ENCODE measurements around the gene PSME4. TPM values are rescaled to one million over a fixed set of nuclear protein-coding genes. Genes with fewer than 3 reads are reported as not detected.

PSME4 gene
- total RNA-seq, 1 donor from 2014 or later: 63.9 TPM

DNA sequence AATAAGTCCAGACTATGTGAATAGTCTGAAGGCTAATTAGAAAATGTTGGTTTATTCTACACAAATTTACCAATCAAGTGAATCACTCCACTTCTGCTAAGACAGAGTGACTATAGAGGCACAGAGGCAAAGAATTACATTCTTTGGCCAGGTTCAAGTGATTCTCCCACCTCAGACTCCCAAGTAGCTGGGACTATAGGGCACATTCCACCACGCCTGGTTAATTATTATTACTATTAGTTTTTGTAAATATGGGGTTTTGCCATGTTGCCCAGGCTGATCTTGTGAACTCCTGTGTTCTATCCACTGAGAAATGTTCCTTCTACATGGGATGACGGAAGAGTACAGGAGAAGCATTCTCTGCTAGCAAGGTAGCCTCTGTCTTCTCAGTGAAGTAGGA lies 37.6 kb upstream of the PSME4 start:
- Mint-ChIP-seq H3K27me3 (no peaks in the 10 kb centered on the region), H3K9me3 (ENCODE audit: low read depth) (no peaks in the 10 kb centered on the region), H3K27ac (no peak overlapping the region), H3K4me3 (ENCODE audit: low read depth) (no peak overlapping the region), H3K4me1 (ENCODE audit: low read depth) (no peaks in the 10 kb centered on the region), H3K36me3 (ENCODE audit: insufficient read depth) (no peaks in the 10 kb centered on the region)
- TF ChIP-seq, protein P1, sequence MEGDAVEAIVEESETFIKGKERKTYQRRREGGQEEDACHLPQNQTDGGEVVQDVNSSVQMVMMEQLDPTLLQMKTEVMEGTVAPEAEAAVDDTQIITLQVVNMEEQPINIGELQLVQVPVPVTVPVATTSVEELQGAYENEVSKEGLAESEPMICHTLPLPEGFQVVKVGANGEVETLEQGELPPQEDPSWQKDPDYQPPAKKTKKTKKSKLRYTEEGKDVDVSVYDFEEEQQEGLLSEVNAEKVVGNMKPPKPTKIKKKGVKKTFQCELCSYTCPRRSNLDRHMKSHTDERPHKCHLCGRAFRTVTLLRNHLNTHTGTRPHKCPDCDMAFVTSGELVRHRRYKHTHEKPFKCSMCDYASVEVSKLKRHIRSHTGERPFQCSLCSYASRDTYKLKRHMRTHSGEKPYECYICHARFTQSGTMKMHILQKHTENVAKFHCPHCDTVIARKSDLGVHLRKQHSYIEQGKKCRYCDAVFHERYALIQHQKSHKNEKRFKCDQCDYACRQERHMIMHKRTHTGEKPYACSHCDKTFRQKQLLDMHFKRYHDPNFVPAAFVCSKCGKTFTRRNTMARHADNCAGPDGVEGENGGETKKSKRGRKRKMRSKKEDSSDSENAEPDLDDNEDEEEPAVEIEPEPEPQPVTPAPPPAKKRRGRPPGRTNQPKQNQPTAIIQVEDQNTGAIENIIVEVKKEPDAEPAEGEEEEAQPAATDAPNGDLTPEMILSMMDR (IDR thresholded peaks at IDR 0.05; ENCODE audit: unreplicated experiment): no peak
- DNase-seq (ENCODE audit: low spot score, unreplicated experiment): no peak

- Mint-ChIP-seq H3K27me3 (no peaks in the 10 kb centered on the region), H3K36me3 (ENCODE audit: insufficient read depth) (peaks cover 1% of the 10 kb centered on the region), H3K4me3 (ENCODE audit: low read depth) (no peak overlapping the region), H3K4me1 (ENCODE audit: low read depth) (no peaks in the 10 kb centered on the region), H3K9me3 (ENCODE audit: low read depth) (no peaks in the 10 kb centered on the region), H3K27ac (no peak overlapping the region)
- TF ChIP-seq, protein P1 (IDR thresholded peaks at IDR 0.05; ENCODE audit: unreplicated experiment): no peak
- no peak for DNase-seq (ENCODE audit: low spot score, unreplicated experiment)
Observed at GRCh38 chr2:54000524-54000923, 29.7 kb upstream of the PSME4 start.

- Mint-ChIP-seq H3K27me3 (no peaks in the 10 kb centered on the region), H3K4me3 (ENCODE audit: low read depth) (no peak overlapping the region), H3K36me3 (ENCODE audit: insufficient read depth) (peaks cover 1% of the 10 kb centered on the region), H3K27ac (no peak overlapping the region), H3K4me1 (ENCODE audit: low read depth) (no peaks in the 10 kb centered on the region), H3K9me3 (ENCODE audit: low read depth) (no peaks in the 10 kb centered on the region)
- TF ChIP-seq, protein P1 (IDR thresholded peaks at IDR 0.05; ENCODE audit: unreplicated experiment): no peak
- DNase-seq (ENCODE audit: low spot score, unreplicated experiment): no peak
Observed at GRCh38 chr2:54000122-54000521, 29.3 kb upstream of the PSME4 start.

DNA sequence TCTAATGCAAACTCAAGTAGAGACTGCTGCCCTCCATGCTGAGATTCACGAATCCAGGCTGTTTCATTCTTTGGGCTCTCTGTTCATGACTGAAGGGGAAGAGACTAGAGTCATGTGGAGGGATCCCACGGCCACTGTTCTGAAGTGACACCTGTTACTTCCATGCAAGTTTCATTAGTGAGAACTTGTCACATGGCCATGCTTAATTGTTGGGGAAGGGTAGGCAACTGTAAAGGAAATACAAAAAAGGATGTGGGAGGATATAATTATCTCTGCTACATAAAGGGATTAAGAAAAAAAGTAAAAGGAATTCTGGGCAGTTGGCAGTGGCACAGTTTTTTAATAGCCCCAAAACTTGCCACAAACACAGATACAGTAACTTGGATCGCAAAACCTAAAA lies 28.0 kb upstream of the PSME4 start:
- H3K9me3 Mint-ChIP-seq (ENCODE audit: low read depth): no peaks in the 10 kb centered on the region
- peaks cover 2% of the 10 kb centered on the region for H3K36me3 Mint-ChIP-seq (ENCODE audit: insufficient read depth)
- no peak for DNase-seq (ENCODE audit: low spot score, unreplicated experiment)
- no peak overlapping the region for H3K4me3 Mint-ChIP-seq (ENCODE audit: low read depth)
- H3K27me3 Mint-ChIP-seq: no peaks in the 10 kb centered on the region
- H3K27ac Mint-ChIP-seq: no peak overlapping the region
- TF ChIP-seq, protein P1 (IDR thresholded peaks at IDR 0.05; ENCODE audit: unreplicated experiment): no peak
- no peaks in the 10 kb centered on the region for H3K4me1 Mint-ChIP-seq (ENCODE audit: low read depth)

- H3K27ac Mint-ChIP-seq: no peak overlapping the region
- H3K9me3 Mint-ChIP-seq (ENCODE audit: low read depth): no peaks in the 10 kb centered on the region
- H3K27me3 Mint-ChIP-seq: no peaks in the 10 kb centered on the region
- TF ChIP-seq, protein P1 (IDR thresholded peaks at IDR 0.05; ENCODE audit: unreplicated experiment): no peak
- DNase-seq (ENCODE audit: low spot score, unreplicated experiment): no peak
- no peak overlapping the region for H3K4me3 Mint-ChIP-seq (ENCODE audit: low read depth)
- H3K4me1 Mint-ChIP-seq (ENCODE audit: low read depth): no peaks in the 10 kb centered on the region
- H3K36me3 Mint-ChIP-seq (ENCODE audit: insufficient read depth): peaks cover 2% of the 10 kb centered on the region
Observed at GRCh38 chr2:53994818-53995808, 24.3 kb upstream of the PSME4 start.

All from progenitor cell of endocrine pancreas (in vitro differentiated cells).